HG02981 (cell line): ENCODE results near the gene ALKBH6.
A peak's percentile ranks its signal among the peaks of the same experiment; 100 is the strongest.

ENCODE experiments used
- ATAC-seq: cut with Tn5 transposase; IDR thresholded peaks from one replicate; pipeline ENCODE4 v1.9.1; 2021; ENCODE audit warnings: mild to moderate bottlenecking, moderate library complexity; ENCODE audit not compliant: unreplicated experiment

The ALKBH6 gene

GRCh38 chr19:36030264-36031148, 16.5 kb upstream of the ALKBH6 start:
- ATAC-seq: no peak

GRCh38 chr19:36028313-36029041, 14.5 kb upstream of the ALKBH6 start:
- no peak for ATAC-seq

- no peak for ATAC-seq
Observed at GRCh38 chr19:36027696-36028095, 13.7 kb upstream of the ALKBH6 start.

DNA sequence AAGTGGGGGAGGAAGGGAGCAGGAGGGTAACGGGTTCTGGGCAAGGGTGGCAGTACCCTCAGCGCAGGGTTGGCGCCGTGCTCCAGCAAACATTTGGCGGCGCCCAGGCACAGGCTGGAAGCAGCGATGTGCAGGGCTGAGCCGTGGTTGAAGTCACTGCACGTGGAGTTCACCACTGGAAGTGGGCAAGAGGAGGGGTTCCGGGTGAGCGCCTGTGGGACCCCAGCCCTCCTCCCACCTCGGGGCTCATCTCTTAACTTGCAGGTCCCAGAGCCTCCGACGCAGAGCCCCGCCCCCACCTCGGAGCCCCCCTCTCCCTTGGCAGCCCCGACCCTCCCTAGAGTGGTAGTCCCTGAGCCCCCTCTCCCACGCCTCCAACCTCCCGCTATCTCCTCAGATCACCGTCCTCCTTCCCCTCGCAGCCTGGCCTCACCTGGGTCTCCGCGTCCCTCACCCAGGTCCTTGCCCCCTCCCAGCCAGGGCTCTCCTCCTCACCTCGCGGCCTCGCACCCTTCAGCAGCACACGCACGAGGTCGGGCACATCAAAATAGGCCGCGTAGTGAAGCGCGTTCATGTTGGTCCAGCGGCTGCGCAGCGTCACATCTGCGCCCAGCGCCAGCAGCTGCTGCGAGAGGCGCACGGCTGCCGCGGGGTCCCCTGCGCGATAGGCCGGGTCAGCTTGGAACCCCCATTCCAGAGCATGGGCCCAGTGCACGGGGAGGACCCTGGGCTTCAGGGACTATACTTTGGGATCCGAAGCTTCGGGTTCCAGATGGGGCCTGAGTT, 12.3 kb upstream of the ALKBH6 start:
- ATAC-seq: no peak

DNA sequence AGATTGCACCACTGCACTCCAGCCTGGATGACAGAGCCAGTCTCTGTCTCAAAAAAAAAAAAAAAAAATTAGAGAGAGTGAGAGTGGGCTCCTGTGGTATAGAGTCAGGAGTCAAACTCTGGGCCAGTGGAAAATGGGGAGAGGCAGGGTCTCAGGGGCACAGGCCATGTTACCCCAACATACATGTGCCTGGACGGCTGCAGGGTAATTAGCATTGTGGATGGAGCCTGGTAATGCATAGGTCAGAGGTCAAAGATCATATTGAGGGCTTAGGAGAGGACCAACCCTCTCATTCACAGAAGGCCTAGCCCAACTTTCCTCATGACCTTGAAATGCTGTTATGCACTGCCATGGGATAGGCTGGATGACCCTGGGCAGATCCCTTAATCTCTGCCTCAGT, 11.5 kb upstream of the ALKBH6 start:
- no peak for ATAC-seq

GRCh38 chr19:36023432-36023831, 9.4 kb upstream of the ALKBH6 start:
- ATAC-seq: no peak

- ATAC-seq: no peak
Observed at GRCh38 chr19:36019061-36019670, 5.2 kb upstream of the ALKBH6 start.

DNA sequence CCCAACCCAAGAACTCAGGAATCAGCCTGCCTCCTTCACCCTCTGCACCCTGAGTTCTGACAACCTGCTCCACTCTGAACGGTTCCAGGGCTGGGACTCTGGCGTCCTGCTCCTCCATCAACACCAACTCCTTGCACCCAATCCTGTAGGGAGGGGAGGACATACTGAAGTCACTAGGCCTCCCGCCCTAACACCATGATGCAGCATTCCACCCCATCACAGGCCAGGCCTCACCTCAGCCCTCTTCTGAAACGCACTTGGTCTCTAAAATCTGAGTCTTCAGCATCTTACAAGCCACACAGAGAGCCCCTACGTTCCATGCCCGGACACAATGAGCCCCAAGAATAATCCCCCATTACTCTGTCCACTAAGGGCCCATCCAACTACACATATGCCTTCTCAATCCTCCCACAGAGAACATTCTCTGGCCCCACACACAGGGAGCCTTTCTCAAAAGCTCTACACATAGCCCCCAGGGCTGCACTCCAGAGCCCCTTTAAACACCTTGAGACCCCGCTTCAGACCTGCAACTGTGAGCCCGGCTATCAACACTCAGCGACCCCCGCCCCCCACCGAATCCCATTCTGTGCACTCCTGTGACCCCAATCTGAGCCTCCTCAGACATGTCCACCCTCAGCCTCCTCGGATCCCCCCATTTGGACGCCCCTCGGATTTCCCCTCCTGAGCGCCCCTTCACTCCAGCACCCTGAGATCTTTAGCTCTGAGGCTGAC, 567 bp downstream of the ALKBH6 start:
- no peak for ATAC-seq

DNA sequence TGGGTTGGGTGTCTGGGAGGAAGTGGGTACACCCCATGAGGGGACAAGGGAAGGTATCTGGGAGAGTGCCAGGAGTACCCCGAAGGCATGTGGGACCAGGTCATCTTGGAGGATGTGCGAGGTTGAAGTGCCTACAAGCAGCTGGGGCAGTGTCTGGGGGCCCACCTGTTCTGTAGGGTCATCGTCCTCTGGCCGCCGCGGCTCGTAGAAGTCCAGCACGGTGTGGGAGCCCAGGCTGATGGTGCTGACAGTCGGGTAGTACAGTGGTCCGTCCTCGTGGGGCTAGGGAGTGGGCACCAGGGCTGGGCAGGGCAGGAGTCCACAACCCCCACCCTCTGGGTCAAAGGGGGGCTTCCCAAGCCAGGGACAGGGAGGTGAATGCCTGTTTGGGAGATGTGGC, 3.6 kb downstream of the ALKBH6 start:
- no peak for ATAC-seq

DNA sequence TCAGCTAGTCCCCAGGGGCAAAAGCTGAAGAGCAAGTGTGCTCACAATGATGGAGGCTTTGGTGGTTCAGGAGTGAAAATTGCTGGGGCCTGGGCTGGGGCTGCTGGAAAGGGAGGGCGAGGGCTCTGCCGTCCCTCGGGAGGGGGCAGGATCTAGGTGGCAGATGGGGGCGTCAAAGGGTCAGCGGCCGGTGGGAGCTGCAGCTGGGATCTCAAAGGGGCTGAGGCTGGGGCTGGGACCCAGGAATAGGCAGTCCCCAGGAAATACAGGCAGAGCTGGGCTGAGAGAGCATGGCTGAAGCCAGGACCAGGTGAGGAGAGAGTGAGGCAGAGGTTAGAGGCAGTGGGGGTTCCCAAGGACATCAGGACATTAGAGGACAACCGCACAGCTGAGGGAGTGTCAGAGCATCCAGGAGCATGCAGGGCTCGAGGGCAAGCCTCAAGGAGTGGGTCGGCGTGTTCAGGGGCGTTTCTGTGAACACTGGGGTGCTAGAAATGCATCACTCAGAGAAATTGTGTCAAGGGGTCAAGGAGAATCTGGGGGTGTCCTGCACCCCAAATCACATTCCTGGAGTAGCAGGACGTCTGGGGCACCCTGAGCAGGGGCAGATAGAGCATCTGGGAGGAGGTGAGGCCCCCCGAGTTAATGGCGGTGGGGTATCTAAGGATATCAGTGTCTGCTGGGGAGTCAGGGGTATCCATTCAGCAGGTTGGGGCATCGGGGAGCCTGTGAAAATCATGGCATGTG, 4.2 kb downstream of the ALKBH6 start:
- no peak for ATAC-seq

DNA sequence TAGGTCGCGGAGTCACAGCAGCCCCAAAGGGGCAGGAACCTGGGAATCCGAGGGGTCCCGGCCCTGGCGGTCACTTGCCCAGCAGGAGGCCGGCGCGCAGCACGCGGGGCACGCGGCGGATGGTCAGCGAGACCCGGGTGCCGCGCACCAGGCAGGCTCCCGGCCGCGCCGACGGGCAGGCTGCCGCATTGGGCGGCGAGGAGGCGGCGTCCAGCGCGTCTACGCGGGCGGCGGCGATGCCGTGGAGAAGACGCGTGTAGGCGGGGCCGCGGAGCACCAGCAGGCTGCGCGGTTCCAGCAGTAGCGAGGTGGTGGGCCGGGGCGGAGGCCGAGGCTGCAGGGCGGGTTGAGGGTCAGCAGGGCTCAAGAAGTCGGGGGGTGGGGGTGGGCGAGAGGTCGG, 4.8 kb downstream of the ALKBH6 start:
- no peak for ATAC-seq

DNA sequence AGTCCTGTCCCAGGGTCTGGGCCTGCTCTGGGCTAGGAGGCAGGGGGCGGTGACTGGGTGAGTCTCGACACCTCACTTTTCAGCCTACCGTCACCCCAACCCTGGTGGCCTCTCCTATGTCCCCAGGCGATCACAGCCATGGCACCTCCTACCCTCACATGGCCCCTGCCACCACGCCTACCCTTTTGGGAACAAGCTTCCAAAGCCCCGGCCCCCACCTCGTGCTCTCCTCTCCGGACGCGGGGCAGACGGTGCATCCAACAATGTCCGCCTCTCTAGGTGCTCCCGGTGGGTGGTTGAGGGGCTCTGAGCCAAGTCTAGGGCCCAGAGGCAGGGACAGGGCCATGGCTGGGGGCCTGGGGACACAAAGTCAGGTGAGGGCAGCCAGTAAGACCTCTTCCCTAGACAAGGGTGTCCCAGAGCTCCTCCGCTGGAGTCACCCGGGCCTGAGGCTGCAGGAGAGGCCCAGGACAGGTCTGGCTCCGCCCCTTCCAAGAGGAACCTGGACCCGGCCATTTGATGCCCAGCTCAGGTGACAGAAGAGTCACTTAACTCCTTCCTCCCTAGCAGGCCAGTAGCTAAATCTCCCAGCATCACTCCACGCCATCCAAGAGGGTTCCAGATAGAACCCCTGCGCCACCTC, 5.6 kb downstream of the ALKBH6 start, which contains the start of gene SYNE4:
Gene SYNE4 (minus strand): TSS at position 478 of the 643 bp plus-strand sequence. CDS start 132 bp downstream, at position 346.
- ATAC-seq: no peak

DNA sequence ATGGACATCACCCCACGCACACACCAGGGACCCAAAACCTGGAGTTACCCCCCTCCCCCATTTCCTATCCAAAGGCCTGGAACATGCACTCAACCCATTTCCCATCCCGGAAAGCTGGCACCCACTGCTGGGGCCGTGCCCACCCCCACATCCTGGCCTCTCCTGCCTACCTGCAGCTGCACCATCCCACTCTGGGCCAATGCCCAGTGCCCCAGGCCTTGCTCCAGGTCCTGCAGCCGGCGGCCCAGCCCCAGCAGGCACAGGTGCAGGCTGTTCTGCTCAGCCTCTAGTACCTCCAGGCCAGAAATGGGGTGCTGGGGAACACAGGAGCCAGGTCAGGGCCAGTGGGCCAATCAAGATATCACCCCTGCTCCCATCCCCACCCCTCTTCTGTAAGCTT, 7.1 kb downstream of the ALKBH6 start:
- no peak for ATAC-seq

- ATAC-seq: no peak
Observed at GRCh38 chr19:36003284-36003683, 10.7 kb downstream of the ALKBH6 start.

- ATAC-seq: no peak
Observed at GRCh38 chr19:36001605-36002004, 12.4 kb downstream of the ALKBH6 start.

GRCh38 chr19:35996777-35997176, 17.2 kb downstream of the ALKBH6 start:
- ATAC-seq: no peak

- peak; percentile 82 for ATAC-seq
Observed at GRCh38 chr19:35995048-35995993, 18.7 kb downstream of the ALKBH6 start, which contains the start of gene SDHAF1. Gene SDHAF1 (plus strand): TSS chr19:35995188. CDS start chr19:35995275, 87 bp downstream.
